Peyer's patch (tissue), 4 donors: Measurements from ENCODE around the gene LMTK3.

ENCODE experiments used
- POLR2A ChIP-seq, 2 donors: fragments of 450-650 bp; IDR thresholded peaks; one replicate each; pipeline ENCODE4 v1.5.1; 2017; ENCODE audit warnings: antibody characterized with exemption in 2 of 2, mild to moderate bottlenecking in 2 of 2, moderate library complexity in 2 of 2
- TF ChIP-seq, protein P1 (sequence below), 6 experiments: fragments of 450-650 bp in 4 of 6; fragments of 200-600 bp in 2 of 6; sonication (generic) in 1 of 6; IDR thresholded peaks; one replicate each; pipeline ENCODE4 v1.5.1; 2017 to 2019; ENCODE audit warnings: antibody characterized with exemption in 6 of 6, mild to moderate bottlenecking in 3 of 6, moderate library complexity in 1 of 6

DNA sequence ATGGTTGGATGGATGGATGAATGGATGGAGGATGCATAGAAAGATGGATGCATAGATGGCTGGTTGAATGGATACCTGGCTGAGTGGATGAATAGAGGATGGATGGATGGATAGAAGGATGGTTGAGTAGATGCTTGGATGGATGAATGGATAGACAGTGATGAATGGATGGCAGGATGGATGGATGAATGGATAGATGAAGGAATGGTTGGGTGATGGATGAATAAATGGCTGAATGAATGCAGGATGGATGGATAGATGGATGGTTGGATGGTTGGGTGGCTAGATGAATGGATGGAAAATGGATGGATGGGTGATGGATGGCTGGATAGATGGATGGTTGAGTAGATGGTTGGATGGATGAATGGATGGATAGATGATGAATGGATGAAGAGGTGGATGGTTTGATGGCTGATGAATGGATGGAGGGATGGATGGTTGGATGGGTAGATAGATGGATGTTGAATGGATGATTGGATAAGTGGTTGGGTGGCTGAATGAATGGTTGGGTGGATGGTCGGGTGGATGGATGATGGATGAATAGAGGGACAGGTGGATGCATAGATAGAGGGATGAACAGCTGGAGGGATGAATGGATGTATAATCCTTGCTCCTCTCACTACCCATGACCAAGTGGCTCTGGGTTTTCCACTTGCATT is 36.7 kb upstream of the LMTK3 start:
- TF ChIP-seq, protein P1, sequence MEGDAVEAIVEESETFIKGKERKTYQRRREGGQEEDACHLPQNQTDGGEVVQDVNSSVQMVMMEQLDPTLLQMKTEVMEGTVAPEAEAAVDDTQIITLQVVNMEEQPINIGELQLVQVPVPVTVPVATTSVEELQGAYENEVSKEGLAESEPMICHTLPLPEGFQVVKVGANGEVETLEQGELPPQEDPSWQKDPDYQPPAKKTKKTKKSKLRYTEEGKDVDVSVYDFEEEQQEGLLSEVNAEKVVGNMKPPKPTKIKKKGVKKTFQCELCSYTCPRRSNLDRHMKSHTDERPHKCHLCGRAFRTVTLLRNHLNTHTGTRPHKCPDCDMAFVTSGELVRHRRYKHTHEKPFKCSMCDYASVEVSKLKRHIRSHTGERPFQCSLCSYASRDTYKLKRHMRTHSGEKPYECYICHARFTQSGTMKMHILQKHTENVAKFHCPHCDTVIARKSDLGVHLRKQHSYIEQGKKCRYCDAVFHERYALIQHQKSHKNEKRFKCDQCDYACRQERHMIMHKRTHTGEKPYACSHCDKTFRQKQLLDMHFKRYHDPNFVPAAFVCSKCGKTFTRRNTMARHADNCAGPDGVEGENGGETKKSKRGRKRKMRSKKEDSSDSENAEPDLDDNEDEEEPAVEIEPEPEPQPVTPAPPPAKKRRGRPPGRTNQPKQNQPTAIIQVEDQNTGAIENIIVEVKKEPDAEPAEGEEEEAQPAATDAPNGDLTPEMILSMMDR (IDR thresholded peaks at IDR 0.05): no peak
- no peak for TF ChIP-seq POLR2A (IDR thresholded peaks at IDR 0.05)
